Left lung (tissue), 10 donors: Measurements from ENCODE around the gene MOCOS. TPM values are rescaled to one million over a fixed set of nuclear protein-coding genes. Genes with fewer than 3 reads are reported as not detected.

ENCODE experiments used
- ATAC-seq: fragments of 200-7000 bp; cut with Tn5 transposase; one replicate; pipeline ENCODE4 v1.9.1; 2020; ENCODE audit warnings: moderate library complexity
- DNase-seq, 4 donors: peaks; one replicate each; pipeline ENCODE4 v3.0.0-alpha.2; 2013 to 2020
- H3K27ac ChIP-seq, 2 donors: fragments of 200-600 bp; sonication (generic) in 1 of 2; one replicate each; pipeline versions ENCODE4 v1.5.0 to v1.8.0; 2020 to 2021
- H3K27me3 ChIP-seq, 2 donors: fragments of 200-600 bp; sonication (generic) in 1 of 2; one replicate each; pipeline versions ENCODE4 v1.5.0 to v1.8.0; 2020 to 2021
- H3K36me3 ChIP-seq, 2 donors: fragments of 200-600 bp; sonication (generic) in 1 of 2; one replicate each; pipeline versions ENCODE4 v1.5.0 to v1.8.0; 2020 to 2021
- H3K4me1 ChIP-seq, 2 donors: fragments of 200-600 bp; one replicate each; pipeline ENCODE4 v1.8.0; 2021
- H3K4me3 ChIP-seq, 2 donors: fragments of 200-600 bp; sonication (generic) in 1 of 2; one replicate each; pipeline versions ENCODE4 v1.5.0 to v1.8.0; 2020 to 2021; ENCODE audit warnings: mild to moderate bottlenecking in 1 of 2
- H3K9me3 ChIP-seq, 2 donors: fragments of 200-600 bp; sonication (generic) in 1 of 2; one replicate each; pipeline versions ENCODE4 v1.5.0 to v1.8.0; 2020 to 2021
- intact Hi-C, 2 donors: fragments of 100-400 bp; cut with DNase I; formaldehyde crosslinking; loops; one replicate each; pipeline versions ENCODE4 v1.11.2 to v1.14.2; 2022
- polyA plus RNA-seq, 6 donors: library from polyadenylated mRNA; unstranded; fragments of 120-200 nt; gene quantifications; one replicate each; pipeline ENCODE4 v1.2.1, GENCODE V29; 2013; ENCODE audit not compliant: insufficient read length in 6 of 6
- total RNA-seq, 2 donors: library from RNA; stranded (reverse); fragmentation: NEBNext Ultra II Directional; extraction: Animal tissue kit (Norgen Biotek cat#: 25700); gene quantifications; one replicate each; pipeline ENCODE4 v1.2.1, GENCODE V29; 2021
- TF ChIP-seq, protein P1 (sequence below), 2 donors: fragments of 200-600 bp; sonication (generic) in 1 of 2; IDR thresholded peaks; one replicate each; pipeline versions ENCODE4 v1.5.0 to v1.8.0; 2021; ENCODE audit warnings: antibody characterized with exemption in 2 of 2
- donor health status: DM: no; HTN: yes; CAD: no.
- donor health status: DM: no; HTN: no; CAD: no.

Gene MOCOS
- total and polyA plus RNA-seq, 8 donors = 0.60 to 5.5 (median 1.2) TPM

DNA sequence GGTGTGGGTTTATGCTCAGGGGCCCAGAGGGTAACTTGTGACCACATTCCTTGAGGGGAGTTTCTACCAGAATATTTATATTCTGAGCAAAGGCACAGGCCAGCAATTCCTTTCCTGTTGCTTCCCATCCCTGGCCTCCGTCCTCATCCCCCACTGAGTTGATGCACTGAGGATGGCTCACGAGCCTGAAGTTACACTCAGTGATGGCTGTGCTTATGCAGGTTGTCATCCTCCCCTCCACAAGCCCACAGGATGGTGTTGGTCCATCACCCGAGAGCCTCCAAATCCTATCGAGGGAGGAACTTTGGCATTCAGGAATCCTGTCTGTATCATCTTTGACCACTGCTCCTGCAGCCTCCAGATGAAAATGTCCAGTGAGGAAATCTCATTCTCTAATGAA lies 81.9 kb downstream of the MOCOS start:
- Histone ChIP-seq H3K9me3 (no peaks in the 10 kb centered on the region), H3K27ac (no peak overlapping the region), H3K36me3 (no peaks in the 10 kb centered on the region), H3K27me3 (no peaks in the 10 kb centered on the region), H3K4me1 (no peaks in the 10 kb centered on the region), H3K4me3 (no peak overlapping the region)
- TF ChIP-seq, protein P1, sequence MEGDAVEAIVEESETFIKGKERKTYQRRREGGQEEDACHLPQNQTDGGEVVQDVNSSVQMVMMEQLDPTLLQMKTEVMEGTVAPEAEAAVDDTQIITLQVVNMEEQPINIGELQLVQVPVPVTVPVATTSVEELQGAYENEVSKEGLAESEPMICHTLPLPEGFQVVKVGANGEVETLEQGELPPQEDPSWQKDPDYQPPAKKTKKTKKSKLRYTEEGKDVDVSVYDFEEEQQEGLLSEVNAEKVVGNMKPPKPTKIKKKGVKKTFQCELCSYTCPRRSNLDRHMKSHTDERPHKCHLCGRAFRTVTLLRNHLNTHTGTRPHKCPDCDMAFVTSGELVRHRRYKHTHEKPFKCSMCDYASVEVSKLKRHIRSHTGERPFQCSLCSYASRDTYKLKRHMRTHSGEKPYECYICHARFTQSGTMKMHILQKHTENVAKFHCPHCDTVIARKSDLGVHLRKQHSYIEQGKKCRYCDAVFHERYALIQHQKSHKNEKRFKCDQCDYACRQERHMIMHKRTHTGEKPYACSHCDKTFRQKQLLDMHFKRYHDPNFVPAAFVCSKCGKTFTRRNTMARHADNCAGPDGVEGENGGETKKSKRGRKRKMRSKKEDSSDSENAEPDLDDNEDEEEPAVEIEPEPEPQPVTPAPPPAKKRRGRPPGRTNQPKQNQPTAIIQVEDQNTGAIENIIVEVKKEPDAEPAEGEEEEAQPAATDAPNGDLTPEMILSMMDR (IDR thresholded peaks at IDR 0.05) = no peak
- no peak for DNase-seq
- intact Hi-C loops = no loop called here
- ATAC-seq = no peak

DNA sequence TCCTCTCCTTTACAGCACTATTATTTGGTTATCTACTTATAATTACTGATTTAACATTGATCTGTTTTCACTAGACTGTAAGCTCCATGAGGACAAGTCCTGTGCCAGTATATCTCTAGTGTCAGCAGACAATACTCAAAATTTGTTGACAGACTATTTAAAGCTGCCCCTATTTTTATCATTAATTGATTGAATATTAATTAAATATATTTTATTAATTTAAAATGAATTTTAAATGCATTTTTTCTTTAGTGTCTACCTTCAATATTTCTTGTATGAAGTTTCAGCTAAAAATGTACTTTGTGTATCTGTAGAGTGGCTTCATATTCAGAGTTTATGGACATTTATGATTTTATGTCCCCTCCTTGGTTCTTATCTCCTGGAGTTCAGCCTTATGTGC lies 83.9 kb downstream of the MOCOS start:
- no peak overlapping the region for H3K4me3 ChIP-seq
- ATAC-seq = no peak

DNA sequence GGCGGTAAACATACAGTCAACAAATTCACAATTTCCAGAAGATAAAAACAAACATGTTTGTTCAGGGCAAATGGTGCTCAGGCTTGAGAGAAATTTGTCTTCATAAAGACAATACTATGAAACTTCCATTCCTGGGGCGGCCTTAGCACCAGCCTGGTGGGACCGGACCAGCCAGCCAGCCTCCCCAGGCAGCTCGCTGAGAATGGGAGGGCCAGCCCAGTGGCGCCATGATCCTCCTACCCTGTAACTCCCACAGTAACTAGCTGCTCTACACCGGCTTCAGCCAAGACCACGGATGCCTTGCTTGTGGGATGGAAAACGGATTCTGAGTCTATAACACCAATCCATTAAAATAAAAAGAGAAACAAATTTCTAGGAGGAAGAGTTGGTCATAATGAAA lies 86.0 kb downstream of the MOCOS start:
- Histone ChIP-seq H3K27ac (no peak overlapping the region), H3K27me3 (peaks cover 0 to 4% of the 10 kb centered on the region in 2 donors), H3K4me1 (no peaks in the 10 kb centered on the region), H3K4me3 (no peak overlapping the region), H3K36me3 (no peaks in the 10 kb centered on the region), H3K9me3 (no peaks in the 10 kb centered on the region)
- DNase-seq (no peak), ATAC-seq (no peak)
- TF ChIP-seq, protein P1 (IDR thresholded peaks at IDR 0.05) = no peak
- intact Hi-C loops = no loop called here

More for the DNA sequence above, 83.9 kb downstream of the MOCOS start:
- TF ChIP-seq, protein P1 (IDR thresholded peaks at IDR 0.05) = no peak
- no peaks in the 10 kb centered on the region for H3K36me3 ChIP-seq
- DNase-seq = no peak
- H3K27me3 ChIP-seq = peaks cover 0 to 4% of the 10 kb centered on the region in 2 donors
- H3K4me1 ChIP-seq = no peaks in the 10 kb centered on the region
- intact Hi-C loops = no loop called here
- no peak overlapping the region for H3K27ac ChIP-seq
- H3K9me3 ChIP-seq = no peaks in the 10 kb centered on the region

DNA sequence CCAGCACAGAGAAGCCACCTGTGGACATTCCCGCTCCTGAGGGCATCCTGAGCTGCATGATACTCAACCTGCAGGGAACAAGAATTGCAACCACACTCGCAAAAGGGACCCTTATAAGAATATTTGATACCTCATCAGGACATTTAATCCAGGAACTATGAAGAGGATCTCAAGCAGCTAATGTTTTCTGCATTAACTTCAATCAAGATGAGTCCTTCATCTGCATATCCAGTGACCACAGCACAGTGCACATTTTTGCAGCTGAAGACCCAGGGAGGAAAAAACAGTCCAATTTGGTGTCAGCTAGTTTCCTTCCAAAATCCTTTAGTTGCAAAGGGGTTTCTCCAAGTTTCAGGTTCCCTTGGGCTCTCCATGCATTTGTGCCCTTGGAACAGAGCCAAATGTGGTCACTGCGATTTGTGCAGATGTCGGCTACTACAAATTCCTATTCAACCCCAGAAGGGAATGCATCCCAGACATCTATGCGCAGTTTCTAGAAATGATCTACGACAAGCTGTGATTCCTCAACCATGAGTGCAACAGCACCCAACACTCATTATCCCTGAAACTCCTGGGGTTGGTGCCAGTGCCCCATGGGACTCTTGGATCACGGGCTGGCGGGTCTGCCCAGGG lies 86.9 kb downstream of the MOCOS start:
- intact Hi-C loops = no loop called here
- ATAC-seq = no peak
- Histone ChIP-seq H3K4me3 (no peak overlapping the region), H3K27ac (no peak overlapping the region), H3K4me1 (no peaks in the 10 kb centered on the region), H3K36me3 (no peaks in the 10 kb centered on the region), H3K9me3 (no peaks in the 10 kb centered on the region), H3K27me3 (peaks cover 0 to 4% of the 10 kb centered on the region in 2 donors)
- TF ChIP-seq, protein P1 (IDR thresholded peaks at IDR 0.05) = no peak
- DNase-seq = no peak

DNA sequence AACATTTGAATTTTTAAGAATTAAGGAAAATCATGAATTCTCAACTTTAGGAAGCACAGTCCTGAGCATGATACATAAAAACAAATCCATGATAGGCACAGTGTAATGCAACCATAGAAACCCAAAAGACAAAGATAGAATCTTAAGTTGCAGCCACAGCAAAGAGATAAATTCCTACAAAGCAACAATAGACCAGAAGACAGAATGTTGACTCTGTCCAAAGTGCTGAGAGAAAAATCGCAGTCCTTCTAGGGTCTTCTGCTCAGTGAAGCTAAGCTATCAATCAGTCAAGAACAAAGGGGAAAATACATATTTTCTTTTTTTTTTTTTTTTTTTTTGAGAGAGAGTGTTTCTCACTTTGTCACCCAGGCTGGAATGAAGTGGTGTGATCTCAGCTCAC lies 88.3 kb downstream of the MOCOS start:
- TF ChIP-seq, protein P1 (IDR thresholded peaks at IDR 0.05) = no peak
- intact Hi-C loops = no loop called here
- H3K4me1 ChIP-seq = no peaks in the 10 kb centered on the region
- ATAC-seq (no peak), DNase-seq (no peak)
- no peaks in the 10 kb centered on the region for H3K36me3 ChIP-seq
- H3K27ac ChIP-seq = no peak overlapping the region
- peaks cover 0 to 4% of the 10 kb centered on the region in 2 donors for H3K27me3 ChIP-seq
- no peak overlapping the region for H3K4me3 ChIP-seq
- H3K9me3 ChIP-seq = no peaks in the 10 kb centered on the region
